Measurements from ENCODE around the gene HUS1B. TPM values are rescaled to one million over a fixed set of nuclear protein-coding genes. Genes with fewer than 3 reads are reported as not detected.

The HUS1B gene
- total and polyA plus RNA-seq, 2 of the 13 experiments (the other 11 are each of a cell fraction or from before 2014, with no cell fraction given), result 0.18 to 0.40 TPM

GRCh38 chr6:650098-650497 is 6.8 kb downstream of the HUS1B start:
- Histone ChIP-seq H3K4me1 (ENCODE audit: insufficient read depth, low read length) (no peaks in the 10 kb centered on the region), H3K9ac (ENCODE audit: insufficient read depth, low read depth, low read length) (no peak overlapping the region), H2AFZ (ENCODE audit: low read length) (no peak overlapping the region), H4K20me1 (ENCODE audit: insufficient read depth, low read length) (no peaks in the 10 kb centered on the region), H3K27me3 (ENCODE audit: control insufficient read depth in 1 of 2, insufficient read depth in 2 of 2, low read length in 2 of 2) (no peaks in the 10 kb centered on the region), H3K36me3 (replicated peaks in 1 of 2; ENCODE audit: control insufficient read depth in 1 of 2, insufficient read depth in 2 of 2, low read length in 2 of 2) (peaks cover 0 to 1% of the 10 kb centered on the region in 2 experiments; a peak in 2 of 5 replicates), H3K4me3 (replicated peaks in 1 of 3; ENCODE audit: insufficient read depth in 1 of 3, low read depth in 2 of 3, low read length in 3 of 3) (no peak overlapping the region), H3K79me2 (ENCODE audit: insufficient read depth, low read length) (no peaks in the 10 kb centered on the region), H3K27ac (ENCODE audit: extremely low read length, insufficient read depth, low read length) (no peak overlapping the region), H3K9me3 (ENCODE audit: low read length) (no peaks in the 10 kb centered on the region), H3K4me2 (ENCODE audit: low read depth, low read length) (no peak overlapping the region)
- ChIA-PET CTCF (ENCODE audit: low intra/inter-chr PET ratio, low total read pairs) (no interaction called here), POLR2A (no interaction called here)
- ATAC-seq (no peak), DNase-seq (ENCODE audit: low spot score) (no peak), FAIRE-seq (no peak)
- in situ Hi-C loops (cut with HindIII; ENCODE audit: extremely low pct_ligation_motif_present, low pct_unique_long_range_greater_than_20kb) (no loop called here), intact Hi-C loops (cut with micrococcal nuclease; ENCODE audit: unreplicated experiment) (no loop called here)
- 90% methylated on average over 4 of the region's 4 CpGs for WGBS (ENCODE audit: low lambda C conversion rate)
- BruUV-seq (replicated peaks), result no TSS peak
- TF ChIP-seq ZNF564 (CRISPR knock-in tag; IDR thresholded peaks at IDR 0.05) (no peak), MXI1 (IDR thresholded peaks at IDR 0.05; ENCODE audit: borderline replicate concordance, low read depth, low read length) (no peak), ARNT2 (CRISPR knock-in tag; IDR thresholded peaks at IDR 0.05; ENCODE audit: low read depth) (no peak), THYN1 (CRISPR knock-in tag; IDR thresholded peaks at IDR 0.05; ENCODE audit: borderline replicate concordance, low read depth) (no peak), E2F5 (CRISPR knock-in tag; conservative IDR thresholded peaks at IDR 0.05) (no peak)

- ATAC-seq, result no peak
- POLR2A ChIA-PET, result no interaction called here
- DNase-seq (ENCODE audit: low spot score), result no peak
- Histone ChIP-seq H2AFZ (ENCODE audit: low read length) (no peak overlapping the region), H4K20me1 (ENCODE audit: insufficient read depth, low read length) (no peaks in the 10 kb centered on the region), H3K79me2 (ENCODE audit: insufficient read depth, low read length) (no peaks in the 10 kb centered on the region), H3K4me2 (ENCODE audit: low read depth, low read length) (no peak overlapping the region), H3K9ac (ENCODE audit: insufficient read depth, low read depth, low read length) (no peak overlapping the region), H3K27ac (ENCODE audit: extremely low read length, insufficient read depth, low read length) (no peak overlapping the region), H3K9me3 (ENCODE audit: low read length) (peaks cover 8% of the 10 kb centered on the region), H3K4me1 (ENCODE audit: insufficient read depth, low read length) (no peaks in the 10 kb centered on the region), H3K36me3 (replicated peaks in 1 of 2; ENCODE audit: control insufficient read depth in 1 of 2, insufficient read depth in 2 of 2, low read length in 2 of 2) (peaks cover 0 to 1% of the 10 kb centered on the region in 2 experiments; a peak in 2 of 5 replicates), H3K4me3 (replicated peaks in 1 of 3; ENCODE audit: insufficient read depth in 1 of 3, low read depth in 2 of 3, low read length in 3 of 3) (no peak overlapping the region), H3K27me3 (ENCODE audit: control insufficient read depth in 1 of 2, insufficient read depth in 2 of 2, low read length in 2 of 2) (no peaks in the 10 kb centered on the region)
- CTCF ChIA-PET (ENCODE audit: low intra/inter-chr PET ratio, low total read pairs), result no interaction called here
- intact Hi-C loops (cut with micrococcal nuclease; ENCODE audit: unreplicated experiment) (no loop called here), in situ Hi-C loops (cut with HindIII; ENCODE audit: extremely low pct_ligation_motif_present, low pct_unique_long_range_greater_than_20kb) (no loop called here)
- BruUV-seq (replicated peaks), result no TSS peak
- no peak for TF ChIP-seq XRCC5 (optimal IDR thresholded peaks at IDR 0.05; ENCODE audit: low read length)
- no peak for TF ChIP-seq ZNF749 (CRISPR knock-in tag; IDR thresholded peaks at IDR 0.05; ENCODE audit: borderline replicate concordance)
- no peak for FAIRE-seq
Measured at GRCh38 chr6:642805-643204, 14.1 kb downstream of the HUS1B start.
